Measurements from ENCODE around the gene NOL3.

DNA sequence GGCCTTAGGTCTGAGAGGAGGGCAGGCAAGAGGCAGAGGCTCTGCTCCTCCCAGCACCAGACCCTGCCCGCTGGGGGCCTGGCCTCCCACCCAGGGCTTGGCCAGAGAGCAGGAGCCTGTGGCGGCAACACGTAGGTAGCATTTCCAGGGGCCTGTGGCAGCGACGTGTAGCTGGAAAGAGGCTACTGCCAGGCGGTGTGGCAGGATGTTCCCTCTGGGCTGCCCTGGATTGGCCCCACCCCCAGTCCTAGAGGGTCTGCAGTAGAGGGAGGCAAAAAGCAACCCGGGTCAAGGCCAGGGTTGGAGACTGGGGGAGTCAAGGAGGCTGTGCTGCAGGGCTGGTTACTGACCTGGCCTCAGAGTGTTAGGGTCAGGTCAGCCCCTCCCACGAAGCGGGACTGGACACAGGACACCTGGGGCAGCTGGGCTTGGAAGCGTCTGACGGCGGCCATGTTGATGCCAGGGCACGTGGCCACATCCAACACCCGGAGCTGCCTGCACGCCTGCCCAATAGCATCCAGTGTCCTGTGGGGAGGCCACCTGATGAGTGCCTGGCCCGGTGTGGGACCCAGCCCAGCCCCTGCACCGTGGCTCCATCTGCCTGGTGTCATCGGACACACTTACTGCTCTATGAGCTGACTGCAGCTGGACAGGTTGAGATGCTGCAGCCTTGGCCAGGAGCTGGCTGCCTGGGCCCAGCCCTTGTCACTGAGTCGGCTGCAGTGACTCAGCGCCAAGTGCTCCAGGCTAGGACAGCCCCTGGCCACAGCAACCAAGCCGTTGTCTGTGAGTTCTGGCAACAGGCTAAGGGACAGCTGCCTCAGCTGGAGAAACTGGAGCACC is 37.1 kb downstream of the NOL3 start:
- TF ChIP-seq, protein P1, sequence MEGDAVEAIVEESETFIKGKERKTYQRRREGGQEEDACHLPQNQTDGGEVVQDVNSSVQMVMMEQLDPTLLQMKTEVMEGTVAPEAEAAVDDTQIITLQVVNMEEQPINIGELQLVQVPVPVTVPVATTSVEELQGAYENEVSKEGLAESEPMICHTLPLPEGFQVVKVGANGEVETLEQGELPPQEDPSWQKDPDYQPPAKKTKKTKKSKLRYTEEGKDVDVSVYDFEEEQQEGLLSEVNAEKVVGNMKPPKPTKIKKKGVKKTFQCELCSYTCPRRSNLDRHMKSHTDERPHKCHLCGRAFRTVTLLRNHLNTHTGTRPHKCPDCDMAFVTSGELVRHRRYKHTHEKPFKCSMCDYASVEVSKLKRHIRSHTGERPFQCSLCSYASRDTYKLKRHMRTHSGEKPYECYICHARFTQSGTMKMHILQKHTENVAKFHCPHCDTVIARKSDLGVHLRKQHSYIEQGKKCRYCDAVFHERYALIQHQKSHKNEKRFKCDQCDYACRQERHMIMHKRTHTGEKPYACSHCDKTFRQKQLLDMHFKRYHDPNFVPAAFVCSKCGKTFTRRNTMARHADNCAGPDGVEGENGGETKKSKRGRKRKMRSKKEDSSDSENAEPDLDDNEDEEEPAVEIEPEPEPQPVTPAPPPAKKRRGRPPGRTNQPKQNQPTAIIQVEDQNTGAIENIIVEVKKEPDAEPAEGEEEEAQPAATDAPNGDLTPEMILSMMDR (IDR thresholded peaks at IDR 0.05; ENCODE audit: insufficient read depth, low read depth, low read length) = no peak
- TF ChIP-seq EZH2 (IDR thresholded peaks at IDR 0.05; ENCODE audit: insufficient read depth, low read length) = no peak
